Stimulated activated CD4-positive, alpha-beta T cell treated with anti-CD3 and anti-CD28 coated beads, Interleukin-2, amount 100 ng/mL, for 24 hours (primary cell): Measurements from ENCODE around the gene TMEM202.
"Not testable (repeated sequence)": the region's sequence is repeated elsewhere in the genome, so short reads cannot be mapped to it uniquely, and the experiment has no call there.

ENCODE experiments used
- DNase-seq, 2 donors: peaks; one replicate each; pipeline ENCODE4 v3.0.0-alpha.2; 2020

TMEM202 gene

GRCh38 chr15:72397796-72398588 is at the start of gene TMEM202:
Gene TMEM202, plus strand, starts transcription at chr15:72398305. Its CDS starts 22 bp downstream, at chr15:72398327.
- no peak for DNase-seq

- DNase-seq: no peak
Measured at GRCh38 chr15:72353266-72353665, 44.8 kb upstream of the TMEM202 start.

- DNase-seq: no peak
Measured at GRCh38 chr15:72354496-72354895, 43.6 kb upstream of the TMEM202 start.

- no peak for DNase-seq
Measured at GRCh38 chr15:72358121-72358520, 40.0 kb upstream of the TMEM202 start.

- DNase-seq: no peak
Measured at GRCh38 chr15:72358650-72359171, 39.4 kb upstream of the TMEM202 start.

- DNase-seq: no peak
Measured at GRCh38 chr15:72361176-72361575, 36.9 kb upstream of the TMEM202 start.

GRCh38 chr15:72365844-72366243 is 32.3 kb upstream of the TMEM202 start:
- DNase-seq: no peak

GRCh38 chr15:72368325-72368724 is 29.8 kb upstream of the TMEM202 start:
- no peak for DNase-seq

GRCh38 chr15:72368899-72369298 is 29.2 kb upstream of the TMEM202 start:
- DNase-seq: no peak

- DNase-seq: no peak
Measured at GRCh38 chr15:72369964-72370363, 28.1 kb upstream of the TMEM202 start.

- DNase-seq: no peak
Measured at GRCh38 chr15:72372361-72372760, 25.7 kb upstream of the TMEM202 start.

- DNase-seq: no peak
Measured at GRCh38 chr15:72375501-72375845, 22.6 kb upstream of the TMEM202 start.

GRCh38 chr15:72375846-72376581 is 22.1 kb upstream of the TMEM202 start, which contains the start of gene HEXA:
Gene HEXA, minus strand, starts transcription at chr15:72376014. Its CDS starts 42 bp downstream, at chr15:72375972.
- DNase-seq: peak; percentile 98 to 99

GRCh38 chr15:72377331-72377730 is 20.8 kb upstream of the TMEM202 start:
- DNase-seq: no peak

- DNase-seq: not testable (repeated sequence)
Measured at GRCh38 chr15:72379106-72379505, 19.0 kb upstream of the TMEM202 start.

- no peak for DNase-seq
Measured at GRCh38 chr15:72379856-72380430, 18.2 kb upstream of the TMEM202 start.

- no peak for DNase-seq
Measured at GRCh38 chr15:72380743-72381142, 17.4 kb upstream of the TMEM202 start.

- no peak for DNase-seq
Measured at GRCh38 chr15:72382146-72382545, 16.0 kb upstream of the TMEM202 start.

GRCh38 chr15:72387741-72388140 is 10.4 kb upstream of the TMEM202 start:
- DNase-seq: no peak

- DNase-seq: no peak
Measured at GRCh38 chr15:72389231-72389630, 8.9 kb upstream of the TMEM202 start.

- DNase-seq: not testable (repeated sequence)
Measured at GRCh38 chr15:72396331-72396730, 1.8 kb upstream of the TMEM202 start.

GRCh38 chr15:72398648-72399047 is 543 bp downstream of the TMEM202 start:
- DNase-seq: no peak

- no peak for DNase-seq
Measured at GRCh38 chr15:72402726-72403125, 4.6 kb downstream of the TMEM202 start.

GRCh38 chr15:72404356-72404755 is 6.3 kb downstream of the TMEM202 start:
- DNase-seq: no peak
